ENCODE results near the gene MYRF. TPM values are rescaled to one million over a fixed set of nuclear protein-coding genes. Genes with fewer than 3 reads are reported as not detected.

Gene MYRF
- total and polyA plus RNA-seq, 2 donors from 2014 or later: 6.0 to 36.3 TPM

DNA sequence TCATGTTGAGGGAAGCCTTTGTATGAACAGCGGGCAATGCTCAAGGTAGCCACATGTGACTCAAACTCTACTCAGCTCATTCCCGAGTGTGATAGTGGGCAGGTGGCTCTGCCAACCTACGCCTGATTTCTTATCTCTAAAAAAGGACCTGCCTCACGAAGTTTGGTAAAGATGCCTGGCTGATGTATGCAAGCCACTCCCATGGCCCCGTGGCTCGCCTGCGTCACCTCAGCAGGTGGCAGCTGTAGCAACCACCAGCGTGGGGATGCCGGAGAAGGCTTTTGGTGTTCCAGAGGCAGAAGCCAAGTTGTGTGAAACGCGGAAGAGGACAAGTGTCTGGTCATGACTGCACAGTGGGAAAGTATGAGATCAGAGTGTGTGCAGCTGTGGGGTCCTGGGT is 81.0 kb downstream of the MYRF start:
- intact Hi-C loops (cut with DNase I): no loop called here
- no peak overlapping the region for H3K4me3 ChIP-seq (ENCODE audit: low read length in 3 of 3)
- TF ChIP-seq, protein P1, sequence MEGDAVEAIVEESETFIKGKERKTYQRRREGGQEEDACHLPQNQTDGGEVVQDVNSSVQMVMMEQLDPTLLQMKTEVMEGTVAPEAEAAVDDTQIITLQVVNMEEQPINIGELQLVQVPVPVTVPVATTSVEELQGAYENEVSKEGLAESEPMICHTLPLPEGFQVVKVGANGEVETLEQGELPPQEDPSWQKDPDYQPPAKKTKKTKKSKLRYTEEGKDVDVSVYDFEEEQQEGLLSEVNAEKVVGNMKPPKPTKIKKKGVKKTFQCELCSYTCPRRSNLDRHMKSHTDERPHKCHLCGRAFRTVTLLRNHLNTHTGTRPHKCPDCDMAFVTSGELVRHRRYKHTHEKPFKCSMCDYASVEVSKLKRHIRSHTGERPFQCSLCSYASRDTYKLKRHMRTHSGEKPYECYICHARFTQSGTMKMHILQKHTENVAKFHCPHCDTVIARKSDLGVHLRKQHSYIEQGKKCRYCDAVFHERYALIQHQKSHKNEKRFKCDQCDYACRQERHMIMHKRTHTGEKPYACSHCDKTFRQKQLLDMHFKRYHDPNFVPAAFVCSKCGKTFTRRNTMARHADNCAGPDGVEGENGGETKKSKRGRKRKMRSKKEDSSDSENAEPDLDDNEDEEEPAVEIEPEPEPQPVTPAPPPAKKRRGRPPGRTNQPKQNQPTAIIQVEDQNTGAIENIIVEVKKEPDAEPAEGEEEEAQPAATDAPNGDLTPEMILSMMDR (IDR thresholded peaks at IDR 0.05; ENCODE audit: borderline replicate concordance, extremely low read depth, insufficient read depth): no peak
- no peaks in the 10 kb centered on the region for H3K9me3 ChIP-seq (ENCODE audit: control insufficient read depth in 2 of 3, insufficient read depth in 1 of 3, low read length in 3 of 3)
- no peaks in the 10 kb centered on the region for H3K36me3 ChIP-seq (ENCODE audit: control insufficient read depth in 2 of 3, insufficient read depth in 3 of 3, low read length in 3 of 3)
- H3K27me3 ChIP-seq (ENCODE audit: control insufficient read depth, insufficient read depth, low read length): no peaks in the 10 kb centered on the region
- DNase-seq: peak in 1 of 5 donors; percentile 65
- peaks cover 0 to 28% (median 20%) of the 10 kb centered on the region in 3 donors for H3K4me1 ChIP-seq (ENCODE audit: control insufficient read depth in 2 of 3, insufficient read depth in 2 of 3, low read depth in 1 of 3, low read length in 3 of 3)
- FAIRE-seq: no peak
- no peak overlapping the region for H3K9ac ChIP-seq (ENCODE audit: low read length in 3 of 3)
- no peak overlapping the region for H3K27ac ChIP-seq (ENCODE audit: low read depth in 2 of 2, low read length in 2 of 2)

DNA sequence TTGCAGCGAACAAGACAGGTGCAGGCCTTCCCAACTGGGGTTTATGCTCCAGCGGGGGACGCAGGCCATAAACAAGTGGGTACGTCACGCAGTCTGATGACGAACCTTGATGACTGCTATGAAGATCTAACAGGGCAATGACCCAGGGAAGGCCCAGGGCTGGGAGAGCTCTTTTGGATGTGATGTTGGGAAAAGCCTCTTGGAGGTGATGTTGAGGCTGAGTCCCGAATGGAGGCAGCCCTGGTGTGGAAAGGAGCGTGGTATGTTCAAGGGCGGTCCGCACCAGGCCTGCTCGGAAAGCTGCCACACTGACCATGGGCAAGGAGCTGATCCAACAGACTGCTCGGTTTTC is 81.5 kb downstream of the MYRF start:
- peaks cover 0 to 27% (median 20%) of the 10 kb centered on the region in 3 donors for H3K4me1 ChIP-seq (ENCODE audit: control insufficient read depth in 2 of 3, insufficient read depth in 2 of 3, low read depth in 1 of 3, low read length in 3 of 3)
- intact Hi-C loops (cut with DNase I): no loop called here
- peak in 1 of 5 donors; percentile 49 for DNase-seq
- TF ChIP-seq, protein P1 (IDR thresholded peaks at IDR 0.05; ENCODE audit: borderline replicate concordance, extremely low read depth, insufficient read depth): no peak
- no peaks in the 10 kb centered on the region for H3K27me3 ChIP-seq (ENCODE audit: control insufficient read depth, insufficient read depth, low read length)
- H3K27ac ChIP-seq (ENCODE audit: low read depth in 2 of 2, low read length in 2 of 2): no peak overlapping the region
- FAIRE-seq: no peak
- H3K9ac ChIP-seq (ENCODE audit: low read length in 3 of 3): no peak overlapping the region
- no peaks in the 10 kb centered on the region for H3K36me3 ChIP-seq (ENCODE audit: control insufficient read depth in 2 of 3, insufficient read depth in 3 of 3, low read length in 3 of 3)
- no peaks in the 10 kb centered on the region for H3K9me3 ChIP-seq (ENCODE audit: control insufficient read depth in 2 of 3, insufficient read depth in 1 of 3, low read length in 3 of 3)
- H3K4me3 ChIP-seq (ENCODE audit: low read length in 3 of 3): no peak overlapping the region

DNA sequence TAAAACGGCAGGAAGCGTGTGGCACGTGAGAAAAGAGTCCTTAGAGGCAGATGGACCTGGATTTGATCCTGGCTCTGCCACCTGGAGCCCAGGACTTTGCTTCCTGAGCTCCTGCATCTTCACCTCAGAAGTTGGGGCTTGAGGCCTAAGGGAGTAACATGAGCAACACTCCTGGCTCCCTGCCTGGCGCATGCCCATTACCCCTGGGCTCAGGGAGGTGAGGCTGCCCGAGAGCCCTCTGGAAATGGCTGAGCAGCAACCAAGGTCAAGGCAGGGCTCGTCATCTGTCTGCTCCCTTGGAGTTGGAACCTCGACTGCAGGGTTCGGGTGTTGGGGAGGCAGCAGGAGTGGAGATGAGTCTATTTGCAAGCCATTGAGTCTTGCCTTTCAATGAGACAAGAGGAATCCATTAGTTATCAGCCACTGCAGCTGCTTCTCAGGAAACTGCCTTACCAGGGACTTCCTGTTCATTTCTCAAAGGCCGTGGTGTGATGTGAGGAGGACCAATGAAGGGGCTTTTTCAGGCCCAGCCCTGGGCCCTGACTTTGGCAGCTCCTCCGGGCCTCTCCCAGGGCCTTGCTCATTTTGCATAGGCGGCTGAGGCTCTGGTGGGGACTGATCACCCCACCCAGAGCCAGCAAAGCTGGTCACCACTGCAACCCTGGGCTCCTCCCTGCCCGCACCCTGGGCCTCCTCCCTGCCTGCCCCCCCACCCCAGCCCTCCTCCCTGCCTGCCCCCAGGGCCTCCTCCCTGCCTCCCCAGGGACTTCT is 82.0 kb downstream of the MYRF start:
- DNase-seq: peak in 3 of 5 donors; percentile 18 to 90 (median 66)
- Histone ChIP-seq H3K27me3 (ENCODE audit: control insufficient read depth, insufficient read depth, low read length) (no peaks in the 10 kb centered on the region), H3K9me3 (ENCODE audit: control insufficient read depth in 2 of 3, insufficient read depth in 1 of 3, low read length in 3 of 3) (no peaks in the 10 kb centered on the region), H3K36me3 (ENCODE audit: control insufficient read depth in 2 of 3, insufficient read depth in 3 of 3, low read length in 3 of 3) (no peaks in the 10 kb centered on the region), H3K4me1 (ENCODE audit: control insufficient read depth in 2 of 3, insufficient read depth in 2 of 3, low read depth in 1 of 3, low read length in 3 of 3) (peaks cover 0 to 22% (median 17%) of the 10 kb centered on the region in 3 donors), H3K4me3 (ENCODE audit: low read length in 3 of 3) (no peak overlapping the region), H3K27ac (ENCODE audit: low read depth in 2 of 2, low read length in 2 of 2) (peak overlapping the region; percentile 18 to 20), H3K9ac (ENCODE audit: low read length in 3 of 3) (no peak overlapping the region)
- intact Hi-C loops (cut with DNase I): no loop called here
- FAIRE-seq: no peak
- TF ChIP-seq, protein P1 (IDR thresholded peaks at IDR 0.05; ENCODE audit: borderline replicate concordance, extremely low read depth, insufficient read depth): no peak
